Mammary epithelial cell (primary cell): ENCODE data around the gene MIOX.

Source experiments
- EZH2 ChIP-seq: IDR thresholded peaks from 2 replicates; pipeline ENCODE4 v1.6.1; 2012; ENCODE audit warnings: low read length, inconsistent platforms, borderline replicate concordance
- TF ChIP-seq, protein P1 (sequence below), 2 donors: IDR thresholded peaks in 1 of 2; conservative IDR thresholded peaks in 1 of 2; 2 replicates each; pipeline ENCODE4 v1.5.1; 2011 to 2012; ENCODE audit warnings: inconsistent platforms in 2 of 2, low read length in 2 of 2, mild to moderate bottlenecking in 2 of 2, control low read depth in 1 of 2, low read depth in 1 of 2; ENCODE audit not compliant: insufficient read depth in 1 of 2; ENCODE audit errors: extremely low read depth in 1 of 2

DNA sequence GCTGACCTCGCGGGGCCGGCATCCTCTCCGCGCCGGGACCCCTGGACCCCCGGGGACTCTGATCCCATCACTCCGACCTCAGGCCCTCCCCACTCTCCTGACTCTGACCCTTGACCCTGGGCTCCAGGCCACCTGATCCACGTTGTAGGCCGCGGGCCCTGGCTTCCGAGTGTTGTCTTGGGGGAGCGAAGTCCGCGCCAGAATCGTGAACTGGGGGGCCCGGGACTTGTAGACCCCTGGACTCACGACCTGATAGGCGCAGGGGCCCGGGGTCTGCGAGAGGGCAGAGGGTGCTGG, 43.9 kb downstream of the MIOX start:
- TF ChIP-seq, protein P1, sequence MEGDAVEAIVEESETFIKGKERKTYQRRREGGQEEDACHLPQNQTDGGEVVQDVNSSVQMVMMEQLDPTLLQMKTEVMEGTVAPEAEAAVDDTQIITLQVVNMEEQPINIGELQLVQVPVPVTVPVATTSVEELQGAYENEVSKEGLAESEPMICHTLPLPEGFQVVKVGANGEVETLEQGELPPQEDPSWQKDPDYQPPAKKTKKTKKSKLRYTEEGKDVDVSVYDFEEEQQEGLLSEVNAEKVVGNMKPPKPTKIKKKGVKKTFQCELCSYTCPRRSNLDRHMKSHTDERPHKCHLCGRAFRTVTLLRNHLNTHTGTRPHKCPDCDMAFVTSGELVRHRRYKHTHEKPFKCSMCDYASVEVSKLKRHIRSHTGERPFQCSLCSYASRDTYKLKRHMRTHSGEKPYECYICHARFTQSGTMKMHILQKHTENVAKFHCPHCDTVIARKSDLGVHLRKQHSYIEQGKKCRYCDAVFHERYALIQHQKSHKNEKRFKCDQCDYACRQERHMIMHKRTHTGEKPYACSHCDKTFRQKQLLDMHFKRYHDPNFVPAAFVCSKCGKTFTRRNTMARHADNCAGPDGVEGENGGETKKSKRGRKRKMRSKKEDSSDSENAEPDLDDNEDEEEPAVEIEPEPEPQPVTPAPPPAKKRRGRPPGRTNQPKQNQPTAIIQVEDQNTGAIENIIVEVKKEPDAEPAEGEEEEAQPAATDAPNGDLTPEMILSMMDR (conservative IDR thresholded peaks at IDR 0.05 in 1 of 2, IDR thresholded peaks at IDR 0.05 in 1 of 2; ENCODE audit: extremely low read depth in 1 of 2, insufficient read depth in 1 of 2, low read depth in 1 of 2, low read length in 2 of 2): no peak
- TF ChIP-seq EZH2: no peak
